Ishikawa (cell line): ENCODE measurements around the gene ATP2A2.

Source experiments
- CEBPB ChIP-seq: IDR thresholded peaks from 2 replicates; pipeline ENCODE4 v1.6.1; 2012
- EP300 ChIP-seq: IDR thresholded peaks from 2 replicates; pipeline ENCODE4 v1.6.1; 2012; ENCODE audit warnings: borderline replicate concordance
- FOXM1 ChIP-seq: IDR thresholded peaks from 2 replicates; pipeline ENCODE4 v1.6.1; 2012; ENCODE audit warnings: low read depth, borderline replicate concordance
- MAX ChIP-seq: IDR thresholded peaks from 2 replicates; pipeline ENCODE4 v1.6.1; 2012
- RAD21 ChIP-seq: IDR thresholded peaks from 2 replicates; pipeline ENCODE4 v1.6.1; 2012; ENCODE audit warnings: low read depth
- REST ChIP-seq: IDR thresholded peaks from 2 replicates; pipeline ENCODE4 v1.6.1; 2012; ENCODE audit warnings: low read depth, mild to moderate bottlenecking
- TAF1 ChIP-seq: IDR thresholded peaks from 2 replicates; pipeline ENCODE4 v1.6.1; 2012; ENCODE audit warnings: low read depth, mild to moderate bottlenecking
- TEAD4 ChIP-seq: IDR thresholded peaks from 2 replicates; pipeline ENCODE4 v1.6.1; 2012
- USF1 ChIP-seq: IDR thresholded peaks from 2 replicates; pipeline ENCODE4 v1.6.1; 2012

- TF ChIP-seq RAD21, result no peak
- peak; percentile 81 for TF ChIP-seq TAF1
- TF ChIP-seq TEAD4, result no peak
- TF ChIP-seq MAX, result peak; percentile 82
- no peak for TF ChIP-seq REST
- no peak for TF ChIP-seq CEBPB
- no peak for TF ChIP-seq EP300
- no peak for TF ChIP-seq FOXM1
- TF ChIP-seq USF1, result no peak; the same call in 1 of the 2 replicates
Observed at GRCh38 chr12:110280779-110281548, at the start of gene ATP2A2.
